Measurements from ENCODE around the gene VSNL1. TPM values are rescaled to one million over a fixed set of nuclear protein-coding genes. Genes with fewer than 3 reads are reported as not detected.
A peak's percentile ranks its signal among the peaks of the same experiment; 100 is the strongest.

The VSNL1 gene
- total and polyA plus RNA-seq, 2 donors = 0.47 to 1.4 TPM

DNA sequence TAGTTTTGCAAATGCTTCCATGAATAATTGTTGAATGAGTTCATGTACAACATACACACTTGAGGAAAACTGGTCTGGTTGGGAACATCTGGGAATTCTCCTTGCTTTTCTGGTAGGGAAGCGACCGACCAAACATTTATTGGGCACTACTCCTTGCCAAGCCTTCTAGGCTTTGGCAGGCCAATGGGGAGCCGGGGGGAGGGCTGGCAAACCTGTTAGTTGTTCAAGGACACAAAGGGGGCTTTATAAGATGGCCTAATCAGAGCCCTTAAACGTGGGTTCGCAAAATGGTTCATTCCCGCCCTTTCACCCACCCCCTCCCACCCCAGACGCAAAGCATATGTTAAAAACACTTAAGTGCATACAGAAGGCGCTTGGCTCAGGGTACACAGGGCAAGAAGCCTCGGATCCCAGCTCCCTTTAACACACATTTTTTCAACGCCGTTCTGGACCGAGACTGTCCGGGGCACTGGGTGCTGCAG is 844 bp upstream of the VSNL1 start:
- WGBS = 12% methylated on average over 13 of the region's 13 CpGs
- DNase-seq (ENCODE audit: low read depth in 6 of 9, low spot score in 9 of 9) = no peak
- peaks cover 55 to 70% of the 10 kb centered on the region in 2 donors for H3K27me3 ChIP-seq (ENCODE audit: control insufficient read depth in 2 of 2, insufficient read depth in 1 of 2, low read length in 1 of 2)
- no peaks in the 10 kb centered on the region for H3K36me3 ChIP-seq (ENCODE audit: control insufficient read depth in 2 of 2, insufficient read depth in 2 of 2, low read length in 1 of 2)
- no peak overlapping the region for H3K27ac ChIP-seq (ENCODE audit: low read depth in 1 of 2, low read length in 1 of 2)
- no peaks in the 10 kb centered on the region for H3K9me3 ChIP-seq (ENCODE audit: control insufficient read depth in 2 of 2, insufficient read depth in 1 of 2, low read length in 1 of 2)
- H3K4me1 ChIP-seq (ENCODE audit: control insufficient read depth in 2 of 2, insufficient read depth in 2 of 2, low read length in 2 of 2) = peaks cover 0 to 4% of the 10 kb centered on the region in 2 donors
- H3K4me3 ChIP-seq (ENCODE audit: low read length in 2 of 2) = peak overlapping the region; percentile 3 to 29

DNA sequence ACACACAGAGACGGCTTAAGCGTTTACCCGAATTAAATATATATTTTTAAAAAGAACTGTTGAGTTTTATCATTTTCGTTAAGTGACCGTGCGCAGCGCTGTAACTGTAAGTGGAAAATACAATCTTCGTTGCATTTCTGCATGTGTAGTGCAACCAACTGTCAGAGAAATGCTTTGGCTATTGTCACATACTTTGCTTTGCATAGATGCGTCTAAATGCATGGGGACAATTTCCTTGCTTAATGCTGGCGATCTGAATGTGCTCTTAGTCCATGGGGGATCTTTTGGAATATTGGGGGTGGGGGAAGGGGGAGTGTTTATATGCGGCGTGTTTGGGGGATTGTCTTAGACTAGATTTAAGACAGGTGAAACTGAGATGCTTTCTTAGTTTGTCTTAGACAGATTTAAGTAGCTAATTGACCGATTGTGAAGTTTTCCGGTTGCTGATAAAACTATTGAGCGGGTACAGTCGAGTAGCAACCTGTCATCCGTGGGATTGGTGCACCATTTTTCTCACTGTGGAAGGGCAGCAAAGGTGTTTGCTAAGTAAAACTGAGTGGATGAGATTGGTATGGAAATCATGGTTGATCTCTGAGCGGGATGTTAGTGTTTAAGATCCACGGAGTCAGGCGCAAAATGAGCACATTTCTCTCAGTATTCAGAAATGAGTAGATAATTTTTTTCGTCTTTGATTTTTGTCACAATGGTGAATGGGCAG is 476 bp downstream of the VSNL1 start:
- no peaks in the 10 kb centered on the region for H3K36me3 ChIP-seq (ENCODE audit: control insufficient read depth in 2 of 2, insufficient read depth in 2 of 2, low read length in 1 of 2)
- 7% methylated on average over 21 of the region's 21 CpGs for WGBS
- peaks cover 55 to 70% of the 10 kb centered on the region in 2 donors for H3K27me3 ChIP-seq (ENCODE audit: control insufficient read depth in 2 of 2, insufficient read depth in 1 of 2, low read length in 1 of 2)
- DNase-seq (ENCODE audit: low read depth in 6 of 9, low spot score in 9 of 9) = no peak
- H3K9me3 ChIP-seq (ENCODE audit: control insufficient read depth in 2 of 2, insufficient read depth in 1 of 2, low read length in 1 of 2) = no peaks in the 10 kb centered on the region
- H3K4me3 ChIP-seq (ENCODE audit: low read length in 2 of 2) = no peak overlapping the region
- H3K4me1 ChIP-seq (ENCODE audit: control insufficient read depth in 2 of 2, insufficient read depth in 2 of 2, low read length in 2 of 2) = peaks cover 0 to 4% of the 10 kb centered on the region in 2 donors
- H3K27ac ChIP-seq (ENCODE audit: low read depth in 1 of 2, low read length in 1 of 2) = no peak overlapping the region

DNA sequence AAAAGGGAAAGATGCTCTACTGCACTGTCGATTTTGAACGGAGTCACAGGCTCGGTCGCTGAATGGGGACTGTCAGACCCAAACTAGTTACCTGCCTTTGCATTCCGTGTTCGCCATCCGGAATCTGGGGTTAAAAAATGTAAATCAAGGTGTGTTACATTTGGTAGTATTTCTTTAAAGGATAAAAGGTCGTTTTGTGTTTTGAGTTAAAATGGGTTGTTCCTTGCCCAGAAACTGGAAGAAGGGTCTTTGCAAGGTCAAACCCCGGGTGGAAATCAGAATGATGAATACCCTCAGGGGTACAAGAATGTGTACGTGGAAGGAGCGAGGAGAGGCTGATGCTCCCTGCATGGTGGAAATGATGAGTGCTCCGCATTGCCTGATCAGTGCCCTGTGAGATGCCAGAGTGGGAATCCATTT is 1.0 kb downstream of the VSNL1 start:
- Histone ChIP-seq H3K36me3 (ENCODE audit: control insufficient read depth in 2 of 2, insufficient read depth in 2 of 2, low read length in 1 of 2) (no peaks in the 10 kb centered on the region), H3K27ac (ENCODE audit: low read depth in 1 of 2, low read length in 1 of 2) (no peak overlapping the region), H3K27me3 (ENCODE audit: control insufficient read depth in 2 of 2, insufficient read depth in 1 of 2, low read length in 1 of 2) (peaks cover 55 to 70% of the 10 kb centered on the region in 2 donors), H3K4me1 (ENCODE audit: control insufficient read depth in 2 of 2, insufficient read depth in 2 of 2, low read length in 2 of 2) (peaks cover 0 to 4% of the 10 kb centered on the region in 2 donors), H3K4me3 (ENCODE audit: low read length in 2 of 2) (no peak overlapping the region), H3K9me3 (ENCODE audit: control insufficient read depth in 2 of 2, insufficient read depth in 1 of 2, low read length in 1 of 2) (no peaks in the 10 kb centered on the region)
- no peak for DNase-seq (ENCODE audit: low read depth in 6 of 9, low spot score in 9 of 9)
- 9% methylated on average over 12 of the region's 12 CpGs for WGBS

DNA sequence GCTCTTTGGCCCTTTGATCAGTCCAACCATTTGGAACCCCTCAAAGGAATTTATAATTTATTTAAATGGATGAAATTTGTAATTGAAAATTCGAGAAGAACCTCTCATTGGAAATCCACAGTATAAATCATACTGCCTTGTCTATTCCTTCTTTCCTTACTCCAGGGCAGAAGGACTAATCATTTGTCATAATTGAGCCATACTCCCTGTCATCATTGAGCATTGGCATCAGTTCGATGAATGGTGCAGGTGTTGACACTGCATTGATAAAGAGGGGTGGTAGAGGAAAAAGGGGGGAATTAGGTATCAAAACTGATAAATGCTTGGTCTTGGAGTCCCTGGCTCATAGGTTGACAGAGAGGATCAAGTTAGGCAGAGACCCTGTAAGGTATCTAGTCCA is 2.0 kb downstream of the VSNL1 start:
- WGBS = 81% methylated on average over 2 of the region's 2 CpGs
- H3K36me3 ChIP-seq (ENCODE audit: control insufficient read depth in 2 of 2, insufficient read depth in 2 of 2, low read length in 1 of 2) = no peaks in the 10 kb centered on the region
- DNase-seq (ENCODE audit: low read depth in 6 of 9, low spot score in 9 of 9) = no peak
- no peak overlapping the region for H3K4me3 ChIP-seq (ENCODE audit: low read length in 2 of 2)
- H3K27me3 ChIP-seq (ENCODE audit: control insufficient read depth in 2 of 2, insufficient read depth in 1 of 2, low read length in 1 of 2) = peaks cover 54 to 65% of the 10 kb centered on the region in 2 donors
- no peak overlapping the region for H3K27ac ChIP-seq (ENCODE audit: low read depth in 1 of 2, low read length in 1 of 2)
- H3K9me3 ChIP-seq (ENCODE audit: control insufficient read depth in 2 of 2, insufficient read depth in 1 of 2, low read length in 1 of 2) = no peaks in the 10 kb centered on the region
- peaks cover 0 to 4% of the 10 kb centered on the region in 2 donors for H3K4me1 ChIP-seq (ENCODE audit: control insufficient read depth in 2 of 2, insufficient read depth in 2 of 2, low read length in 2 of 2)

DNA sequence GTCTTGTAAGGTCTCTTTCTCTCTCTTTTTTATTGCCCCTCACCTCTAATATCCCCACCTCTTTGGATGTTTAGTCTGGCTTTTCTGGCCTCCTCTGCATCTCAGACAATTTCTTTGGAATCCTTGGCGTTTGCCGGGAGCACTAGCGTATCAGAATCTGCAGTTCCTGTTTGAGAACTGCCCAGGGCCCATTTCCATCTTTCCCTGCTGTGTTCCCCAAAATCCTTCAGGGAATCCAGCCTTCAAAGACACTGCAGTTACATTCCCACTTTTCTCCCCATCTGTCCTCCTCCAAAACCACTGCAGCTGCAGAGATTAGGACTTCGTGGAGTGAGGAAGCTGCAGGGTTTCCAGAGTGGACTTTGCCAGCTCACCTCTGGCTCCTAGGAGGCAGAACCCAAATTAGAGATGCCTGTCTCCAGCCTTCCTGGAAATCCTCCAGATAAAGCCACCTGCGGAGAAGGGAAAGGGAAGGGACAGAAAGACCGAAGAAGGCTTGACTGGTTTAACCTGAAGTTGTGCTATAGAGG is 2.7 kb downstream of the VSNL1 start:
- no peak for DNase-seq (ENCODE audit: low read depth in 6 of 9, low spot score in 9 of 9)
- H3K36me3 ChIP-seq (ENCODE audit: control insufficient read depth in 2 of 2, insufficient read depth in 2 of 2, low read length in 1 of 2) = no peaks in the 10 kb centered on the region
- H3K4me1 ChIP-seq (ENCODE audit: control insufficient read depth in 2 of 2, insufficient read depth in 2 of 2, low read length in 2 of 2) = peaks cover 0 to 4% of the 10 kb centered on the region in 2 donors
- no peaks in the 10 kb centered on the region for H3K9me3 ChIP-seq (ENCODE audit: control insufficient read depth in 2 of 2, insufficient read depth in 1 of 2, low read length in 1 of 2)
- no peak overlapping the region for H3K27ac ChIP-seq (ENCODE audit: low read depth in 1 of 2, low read length in 1 of 2)
- H3K4me3 ChIP-seq (ENCODE audit: low read length in 2 of 2) = no peak overlapping the region
- 34% methylated on average over 6 of the region's 6 CpGs for WGBS
- peaks cover 46 to 58% of the 10 kb centered on the region in 2 donors for H3K27me3 ChIP-seq (ENCODE audit: control insufficient read depth in 2 of 2, insufficient read depth in 1 of 2, low read length in 1 of 2)

DNA sequence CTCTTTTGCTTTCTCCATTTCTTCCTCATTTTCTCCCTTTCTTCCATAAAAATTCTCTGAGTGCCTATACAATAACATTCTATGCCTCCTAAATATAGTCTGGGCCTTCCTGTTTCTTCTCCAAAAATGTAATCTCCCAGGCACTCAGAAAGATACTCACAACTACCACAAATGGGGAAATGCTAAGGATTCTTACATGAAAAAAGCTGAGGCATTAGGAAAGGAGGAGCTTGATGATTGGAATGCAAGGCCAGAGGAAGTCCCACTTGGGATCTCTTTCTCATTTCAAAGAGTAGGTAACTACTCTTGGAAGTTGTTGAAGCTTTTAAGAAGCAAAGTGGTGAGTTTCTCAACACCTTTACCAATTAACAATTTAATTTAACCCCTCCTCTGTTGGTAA is 3.4 kb downstream of the VSNL1 start:
- no peak overlapping the region for H3K27ac ChIP-seq (ENCODE audit: low read depth in 1 of 2, low read length in 1 of 2)
- peaks cover 40 to 51% of the 10 kb centered on the region in 2 donors for H3K27me3 ChIP-seq (ENCODE audit: control insufficient read depth in 2 of 2, insufficient read depth in 1 of 2, low read length in 1 of 2)
- no peak overlapping the region for H3K4me3 ChIP-seq (ENCODE audit: low read length in 2 of 2)
- no peak for DNase-seq (ENCODE audit: low read depth in 6 of 9, low spot score in 9 of 9)
- no peaks in the 10 kb centered on the region for H3K9me3 ChIP-seq (ENCODE audit: control insufficient read depth in 2 of 2, insufficient read depth in 1 of 2, low read length in 1 of 2)
- peaks cover 0 to 4% of the 10 kb centered on the region in 2 donors for H3K4me1 ChIP-seq (ENCODE audit: control insufficient read depth in 2 of 2, insufficient read depth in 2 of 2, low read length in 2 of 2)
- H3K36me3 ChIP-seq (ENCODE audit: control insufficient read depth in 2 of 2, insufficient read depth in 2 of 2, low read length in 1 of 2) = no peaks in the 10 kb centered on the region

DNA sequence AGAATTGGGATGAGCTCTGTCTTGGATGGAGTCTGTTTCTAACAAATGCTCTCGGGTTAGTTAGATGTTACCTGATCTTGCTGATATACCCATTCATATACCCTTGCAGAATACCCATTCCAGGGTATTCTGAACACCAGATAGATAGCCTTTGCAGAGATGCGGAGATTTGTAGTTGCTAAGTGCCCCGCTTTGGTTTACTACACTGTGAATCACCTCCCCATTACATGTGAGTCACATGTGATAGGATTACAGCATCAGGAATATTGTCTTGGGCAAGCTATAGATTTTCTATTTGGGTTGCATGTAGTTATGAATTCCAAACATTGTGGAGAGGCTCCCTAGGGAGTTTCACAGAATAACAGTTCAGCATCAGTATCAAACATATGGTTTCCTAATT is 3.8 kb downstream of the VSNL1 start:
- DNase-seq (ENCODE audit: low read depth in 6 of 9, low spot score in 9 of 9) = no peak
- no peak overlapping the region for H3K4me3 ChIP-seq (ENCODE audit: low read length in 2 of 2)
- H3K4me1 ChIP-seq (ENCODE audit: control insufficient read depth in 2 of 2, insufficient read depth in 2 of 2, low read length in 2 of 2) = peaks cover 0 to 4% of the 10 kb centered on the region in 2 donors
- no peaks in the 10 kb centered on the region for H3K9me3 ChIP-seq (ENCODE audit: control insufficient read depth in 2 of 2, insufficient read depth in 1 of 2, low read length in 1 of 2)
- WGBS = 76% methylated on average over 3 of the region's 3 CpGs
- H3K36me3 ChIP-seq (ENCODE audit: control insufficient read depth in 2 of 2, insufficient read depth in 2 of 2, low read length in 1 of 2) = no peaks in the 10 kb centered on the region
- H3K27ac ChIP-seq (ENCODE audit: low read depth in 1 of 2, low read length in 1 of 2) = no peak overlapping the region
- peaks cover 36 to 47% of the 10 kb centered on the region in 2 donors for H3K27me3 ChIP-seq (ENCODE audit: control insufficient read depth in 2 of 2, insufficient read depth in 1 of 2, low read length in 1 of 2)

DNA sequence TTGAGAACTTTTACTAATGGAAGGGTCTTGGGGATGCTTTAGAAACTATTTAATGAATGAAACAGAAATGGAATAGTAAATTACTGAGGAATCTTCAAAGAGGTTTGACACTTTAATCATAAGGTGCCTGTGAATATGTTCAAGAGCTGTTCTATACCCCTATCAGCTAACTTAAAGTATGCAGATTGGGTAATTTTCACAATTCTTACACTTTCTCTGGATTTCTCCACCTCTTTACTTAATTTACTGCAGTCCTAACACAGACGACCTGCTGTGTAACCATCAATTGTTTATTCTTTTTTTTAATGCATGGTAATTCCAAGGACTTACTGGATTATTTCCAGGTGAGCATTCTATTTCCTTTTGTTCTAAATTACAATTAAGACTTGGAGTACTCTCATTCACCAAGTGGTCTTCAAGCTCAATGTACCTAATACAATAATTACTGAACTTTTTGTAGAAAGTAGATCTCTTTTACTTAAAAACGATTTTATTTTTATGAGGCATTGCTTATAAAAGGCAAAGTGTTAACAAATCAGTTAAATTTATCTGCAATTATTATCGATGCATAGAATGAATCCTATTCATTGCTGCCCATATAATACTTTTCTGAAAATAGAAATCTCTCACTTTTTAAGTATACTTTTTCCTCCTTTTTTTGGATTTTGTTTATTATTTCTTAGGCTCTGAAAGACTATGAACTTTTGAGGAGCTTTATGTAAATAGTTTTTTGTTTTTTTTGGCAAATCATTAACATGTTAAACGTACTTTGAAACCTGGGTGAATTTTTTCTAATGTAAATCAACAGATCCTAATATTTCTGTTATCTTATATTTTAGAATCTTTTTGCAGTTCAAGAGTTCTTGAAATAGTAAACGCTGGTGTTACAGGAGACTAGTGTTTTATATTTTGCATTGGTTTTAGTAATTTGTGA is 5.5 kb downstream of the VSNL1 start:
- Histone ChIP-seq H3K27me3 (ENCODE audit: control insufficient read depth in 2 of 2, insufficient read depth in 1 of 2, low read length in 1 of 2) (peaks cover 19 to 30% of the 10 kb centered on the region in 2 donors), H3K4me3 (ENCODE audit: low read length in 2 of 2) (no peak overlapping the region), H3K9me3 (ENCODE audit: control insufficient read depth in 2 of 2, insufficient read depth in 1 of 2, low read length in 1 of 2) (no peaks in the 10 kb centered on the region), H3K36me3 (ENCODE audit: control insufficient read depth in 2 of 2, insufficient read depth in 2 of 2, low read length in 1 of 2) (no peaks in the 10 kb centered on the region), H3K4me1 (ENCODE audit: control insufficient read depth in 2 of 2, insufficient read depth in 2 of 2, low read length in 2 of 2) (no peaks in the 10 kb centered on the region), H3K27ac (ENCODE audit: low read depth in 1 of 2, low read length in 1 of 2) (no peak overlapping the region)
- no peak for DNase-seq (ENCODE audit: low read depth in 6 of 9, low spot score in 9 of 9)
- WGBS = 56% methylated on average over 5 of the region's 5 CpGs

DNA sequence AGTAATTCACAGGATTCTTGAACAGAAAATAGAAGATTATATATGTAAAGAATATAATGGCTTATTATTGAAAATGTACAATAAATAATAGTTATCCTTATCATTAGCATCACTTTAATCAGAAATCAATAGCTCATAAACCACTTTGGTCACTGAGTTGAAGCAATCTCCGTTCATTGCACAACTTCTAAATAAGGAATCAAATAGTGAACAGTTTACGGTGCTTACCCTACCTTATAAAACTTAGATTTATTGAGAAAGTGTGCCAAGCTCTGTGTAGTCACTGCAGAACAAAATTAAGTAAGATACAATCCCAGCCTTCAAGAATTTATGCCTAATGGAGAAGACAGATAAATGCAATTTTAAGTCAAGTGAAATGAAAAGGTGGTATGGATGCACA is 6.7 kb downstream of the VSNL1 start:
- Histone ChIP-seq H3K4me3 (ENCODE audit: low read length in 2 of 2) (no peak overlapping the region), H3K27ac (ENCODE audit: low read depth in 1 of 2, low read length in 1 of 2) (no peak overlapping the region), H3K9me3 (ENCODE audit: control insufficient read depth in 2 of 2, insufficient read depth in 1 of 2, low read length in 1 of 2) (no peaks in the 10 kb centered on the region), H3K27me3 (ENCODE audit: control insufficient read depth in 2 of 2, insufficient read depth in 1 of 2, low read length in 1 of 2) (peaks cover 9 to 17% of the 10 kb centered on the region in 2 donors), H3K4me1 (ENCODE audit: control insufficient read depth in 2 of 2, insufficient read depth in 2 of 2, low read length in 2 of 2) (no peaks in the 10 kb centered on the region), H3K36me3 (ENCODE audit: control insufficient read depth in 2 of 2, insufficient read depth in 2 of 2, low read length in 1 of 2) (no peaks in the 10 kb centered on the region)
- WGBS = 89% methylated on average over 2 of the region's 2 CpGs
- DNase-seq (ENCODE audit: low read depth in 6 of 9, low spot score in 9 of 9) = no peak

Data from thymus (tissue), 11 donors.